OCI-LY7 (cell line): ENCODE results near the gene TRMU.

Source experiments
- CTCF ChIP-seq: fragments of 200-600 bp; sonication (generic); conservative IDR thresholded peaks from 2 replicates; pipeline ENCODE4 v1.5.1; 2014; ENCODE audit warnings: mild to moderate bottlenecking, antibody characterized with exemption, low read length, moderate library complexity, mixed read lengths
- EZH2phosphoT487 ChIP-seq: fragments of 200-600 bp; sonication (generic); IDR thresholded peaks from 2 replicates; pipeline ENCODE4 v1.6.1; 2018; ENCODE audit warnings: low read depth, borderline replicate concordance, mild to moderate bottlenecking, mixed run types, antibody characterized with exemption, low read length, moderate library complexity, mixed read lengths

GRCh38 chr22:46303347-46303965, 32.1 kb upstream of the TRMU start:
- TF ChIP-seq CTCF (no peak), EZH2phosphoT487 (no peak)
